ENCODE data around the gene BRPF3. TPM values are rescaled to one million over a fixed set of nuclear protein-coding genes. Genes with fewer than 3 reads are reported as not detected.

BRPF3 gene
- polyA plus RNA-seq, 3 donors, result 1.1 to 9.2 (median 1.3) TPM

DNA sequence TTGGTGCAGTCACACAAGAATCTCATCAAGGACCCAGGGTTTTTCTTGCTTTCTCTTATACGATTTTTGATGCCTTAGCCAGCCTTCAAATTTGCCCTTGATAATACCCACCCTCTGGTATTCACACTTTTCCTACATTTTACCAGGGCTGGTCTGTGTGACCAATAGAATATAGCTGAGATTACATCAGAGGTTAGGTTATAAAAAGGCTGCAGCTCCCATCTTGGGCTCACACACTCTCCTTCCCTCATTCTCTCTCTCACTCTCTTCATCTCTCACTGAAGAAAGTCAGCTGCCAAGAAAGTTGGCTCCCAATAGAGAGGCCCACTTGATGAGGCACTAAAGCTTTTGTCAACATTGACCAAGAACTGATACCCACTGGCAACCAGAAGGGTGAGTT is 69.2 kb downstream of the BRPF3 start:
- H3K36me3 Mint-ChIP-seq, result no peaks in the 10 kb centered on the region
- WGBS (ENCODE audit: insufficient coverage), result 83% methylated on average over 1 of the region's 1 CpG
- intact Hi-C loops (cut with micrococcal nuclease), result no loop called here
- H3K9me3 Mint-ChIP-seq, result peaks cover 0 to 14% (median 12%) of the 10 kb centered on the region in 7 donors
- peaks cover 3 to 8% of the 10 kb centered on the region in 2 donors for H3K4me1 ChIP-seq (ENCODE audit: control insufficient read depth in 1 of 2, insufficient read depth in 2 of 2, low read length in 2 of 2)
- peaks cover 7 to 12% (median 9%) of the 10 kb centered on the region in 3 donors for H3K27me3 Mint-ChIP-seq (ENCODE audit: low read depth in 3 of 3)
- H3K36me3 ChIP-seq (replicated peaks in 1 of 2; ENCODE audit: control insufficient read depth in 1 of 2, insufficient read depth in 2 of 2, low read length in 2 of 2), result no peaks in the 10 kb centered on the region
- no peak overlapping the region for H3K4me3 ChIP-seq (replicated peaks in 1 of 3; ENCODE audit: low read depth in 2 of 3, low read length in 3 of 3)
- no peak overlapping the region for H3K27ac Mint-ChIP-seq
- no peak for DNase-seq
- TF ChIP-seq, protein P1, sequence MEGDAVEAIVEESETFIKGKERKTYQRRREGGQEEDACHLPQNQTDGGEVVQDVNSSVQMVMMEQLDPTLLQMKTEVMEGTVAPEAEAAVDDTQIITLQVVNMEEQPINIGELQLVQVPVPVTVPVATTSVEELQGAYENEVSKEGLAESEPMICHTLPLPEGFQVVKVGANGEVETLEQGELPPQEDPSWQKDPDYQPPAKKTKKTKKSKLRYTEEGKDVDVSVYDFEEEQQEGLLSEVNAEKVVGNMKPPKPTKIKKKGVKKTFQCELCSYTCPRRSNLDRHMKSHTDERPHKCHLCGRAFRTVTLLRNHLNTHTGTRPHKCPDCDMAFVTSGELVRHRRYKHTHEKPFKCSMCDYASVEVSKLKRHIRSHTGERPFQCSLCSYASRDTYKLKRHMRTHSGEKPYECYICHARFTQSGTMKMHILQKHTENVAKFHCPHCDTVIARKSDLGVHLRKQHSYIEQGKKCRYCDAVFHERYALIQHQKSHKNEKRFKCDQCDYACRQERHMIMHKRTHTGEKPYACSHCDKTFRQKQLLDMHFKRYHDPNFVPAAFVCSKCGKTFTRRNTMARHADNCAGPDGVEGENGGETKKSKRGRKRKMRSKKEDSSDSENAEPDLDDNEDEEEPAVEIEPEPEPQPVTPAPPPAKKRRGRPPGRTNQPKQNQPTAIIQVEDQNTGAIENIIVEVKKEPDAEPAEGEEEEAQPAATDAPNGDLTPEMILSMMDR (IDR thresholded peaks at IDR 0.05), result no peak
- H3K9ac ChIP-seq (ENCODE audit: insufficient read depth, low read length, poor library complexity, severe bottlenecking), result no peak overlapping the region
- H3K4me3 Mint-ChIP-seq, result no peak overlapping the region
- H2AFZ ChIP-seq (ENCODE audit: insufficient read depth, low read depth, low read length, poor library complexity, severe bottlenecking), result no peak overlapping the region
- H3K4me2 ChIP-seq (replicated peaks; ENCODE audit: extremely low read depth, low read length, poor library complexity, severe bottlenecking), result no peak overlapping the region
- H3K27me3 ChIP-seq (ENCODE audit: control insufficient read depth in 2 of 2, insufficient read depth in 2 of 2, low read length in 2 of 2), result no peaks in the 10 kb centered on the region
- no peak overlapping the region for H3K27ac ChIP-seq (ENCODE audit: low read depth in 1 of 2, low read length in 2 of 2)
- no peaks in the 10 kb centered on the region for H4K20me1 ChIP-seq (ENCODE audit: insufficient read depth, low read length)
- H3K9me3 ChIP-seq (replicated peaks in 1 of 2; ENCODE audit: control insufficient read depth in 1 of 2, insufficient read depth in 1 of 2, low read length in 2 of 2), result peaks cover 14% of the 10 kb centered on the region in 2 donors
- peaks cover 11% of the 10 kb centered on the region for H3K4me1 Mint-ChIP-seq
- H3K79me2 ChIP-seq (ENCODE audit: insufficient read depth, low read length), result no peaks in the 10 kb centered on the region

DNA sequence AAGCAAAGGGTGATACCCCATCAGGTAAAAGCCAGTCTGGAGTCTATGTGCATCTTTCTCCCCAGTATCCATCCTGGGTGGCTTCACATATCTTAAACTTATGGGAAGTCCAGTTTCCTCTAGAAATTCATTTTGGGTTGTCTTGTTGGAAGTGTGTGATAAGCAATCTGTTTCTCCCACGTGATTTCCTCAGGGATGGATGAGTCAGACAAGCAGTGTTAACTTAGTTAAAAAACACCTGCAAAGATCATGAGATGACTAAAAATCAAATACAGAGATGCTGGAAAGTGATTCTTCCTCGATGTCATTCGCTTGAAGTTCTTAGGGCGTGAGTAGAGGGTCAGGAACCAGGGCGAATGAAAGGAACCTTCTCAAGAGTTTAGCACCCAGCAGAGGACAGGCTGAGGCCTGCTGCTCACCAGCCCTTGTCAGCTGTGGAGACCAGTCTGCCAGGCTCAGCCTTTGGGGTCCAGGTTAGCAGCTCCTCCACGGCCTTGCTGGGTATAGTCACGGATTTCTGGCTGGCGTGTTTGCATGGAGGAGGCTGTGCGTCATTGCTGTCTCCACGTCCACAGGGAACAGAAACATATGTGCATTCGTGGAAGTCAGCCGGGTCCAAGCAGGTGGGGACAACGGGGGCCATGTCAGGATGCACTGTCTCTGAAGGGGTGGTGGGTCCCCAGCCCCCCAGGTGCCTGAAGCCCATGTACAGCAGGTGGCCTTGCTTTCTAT is 70.5 kb downstream of the BRPF3 start:
- intact Hi-C loops (cut with micrococcal nuclease), result no loop called here
- H2AFZ ChIP-seq (ENCODE audit: insufficient read depth, low read depth, low read length, poor library complexity, severe bottlenecking), result no peak overlapping the region
- H3K4me3 ChIP-seq (replicated peaks in 1 of 3; ENCODE audit: low read depth in 2 of 3, low read length in 3 of 3), result no peak overlapping the region
- no peak overlapping the region for H3K4me2 ChIP-seq (replicated peaks; ENCODE audit: extremely low read depth, low read length, poor library complexity, severe bottlenecking)
- no peak overlapping the region for H3K4me3 Mint-ChIP-seq
- H4K20me1 ChIP-seq (ENCODE audit: insufficient read depth, low read length), result no peaks in the 10 kb centered on the region
- no peak overlapping the region for H3K9ac ChIP-seq (ENCODE audit: insufficient read depth, low read length, poor library complexity, severe bottlenecking)
- TF ChIP-seq, protein P1 (IDR thresholded peaks at IDR 0.05), result no peak
- no peak overlapping the region for H3K27ac ChIP-seq (ENCODE audit: low read depth in 1 of 2, low read length in 2 of 2)
- peaks cover 4 to 6% (median 5%) of the 10 kb centered on the region in 3 donors for H3K27me3 Mint-ChIP-seq (ENCODE audit: low read depth in 3 of 3)
- no peaks in the 10 kb centered on the region for H3K36me3 ChIP-seq (replicated peaks in 1 of 2; ENCODE audit: control insufficient read depth in 1 of 2, insufficient read depth in 2 of 2, low read length in 2 of 2)
- H3K4me1 ChIP-seq (ENCODE audit: control insufficient read depth in 1 of 2, insufficient read depth in 2 of 2, low read length in 2 of 2), result peaks cover 3 to 8% of the 10 kb centered on the region in 2 donors
- H3K36me3 Mint-ChIP-seq, result no peaks in the 10 kb centered on the region
- 99% methylated on average over 12 of the region's 13 CpGs for WGBS (ENCODE audit: insufficient coverage)
- H3K9me3 ChIP-seq (replicated peaks in 1 of 2; ENCODE audit: control insufficient read depth in 1 of 2, insufficient read depth in 1 of 2, low read length in 2 of 2), result peaks cover 14% of the 10 kb centered on the region in 2 donors
- no peaks in the 10 kb centered on the region for H3K27me3 ChIP-seq (ENCODE audit: control insufficient read depth in 2 of 2, insufficient read depth in 2 of 2, low read length in 2 of 2)
- H3K27ac Mint-ChIP-seq, result no peak overlapping the region
- H3K79me2 ChIP-seq (ENCODE audit: insufficient read depth, low read length), result no peaks in the 10 kb centered on the region
- DNase-seq, result no peak
- peaks cover 0 to 14% (median 12%) of the 10 kb centered on the region in 7 donors for H3K9me3 Mint-ChIP-seq
- H3K4me1 Mint-ChIP-seq, result peaks cover 11% of the 10 kb centered on the region

All from CD14-positive monocyte (primary cell).